ENCODE results near the gene XPA. TPM values are rescaled to one million over a fixed set of nuclear protein-coding genes. Genes with fewer than 3 reads are reported as not detected.

XPA gene
- total RNA-seq, 4 donors from 2014 or later, result 25.6 to 42.5 (median 35.8) TPM

DNA sequence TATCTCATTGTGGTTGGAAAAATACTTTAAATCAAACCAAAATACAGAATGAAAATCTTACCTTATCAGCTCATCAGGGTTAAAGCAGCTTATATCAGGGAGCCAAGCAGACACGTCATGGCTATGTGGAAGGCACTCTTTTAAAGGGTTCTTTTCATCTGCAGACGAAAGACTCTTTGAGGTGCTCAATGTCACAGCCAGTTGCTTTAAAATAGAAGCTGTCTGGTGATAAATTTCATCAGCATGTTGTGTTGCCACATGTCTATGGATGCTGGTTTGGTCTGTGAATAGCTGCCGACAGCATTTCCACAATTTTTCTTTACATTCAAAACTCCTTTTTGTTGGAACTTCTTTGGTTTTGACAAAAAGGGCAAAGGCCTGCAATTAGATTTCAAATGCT, 71.5 kb downstream of the XPA start:
- Histone ChIP-seq H3K4me1 (peaks cover 0 to 7% of the 10 kb centered on the region in 2 donors), H3K36me3 (peaks cover 7 to 8% of the 10 kb centered on the region in 2 donors), H3K9me3 (no peaks in the 10 kb centered on the region), H3K4me3 (replicated peaks in 1 of 3) (no peak overlapping the region), H3K27me3 (no peaks in the 10 kb centered on the region), H3K27ac (no peak overlapping the region)
- 64 to 66% methylated on average over 3 of the region's 3 CpGs for WGBS, 2 donors
- intact Hi-C loops (cut with DNase I), result no loop called here
- no peak for DNase-seq
- no peak for TF ChIP-seq CTCF (IDR thresholded peaks at IDR 0.05)
- no peak for TF ChIP-seq POLR2A (IDR thresholded peaks at IDR 0.05)

Other genes with a start within 250 kb of the XPA start
- 10 to 100 TPM; 33.4 to 38.6 (median 37.0) TPM for gene TMOD1, start 195.7 kb downstream of the XPA start, total RNA-seq
- gene TSTD2, start 64.0 kb downstream of the XPA start, total RNA-seq, result 10 to 100 TPM; 34.1 to 53.1 (median 34.7) TPM
- gene NCBP1, start 63.5 kb downstream of the XPA start, total RNA-seq, result 10 to 100 TPM; 25.7 to 40.4 (median 28.8) TPM
- 100 to 1,000 TPM; 405 to 748 (median 454) TPM for gene FOXE1, start 155.9 kb upstream of the XPA start, total RNA-seq
- gene TRMO, start 225.2 kb upstream of the XPA start, total RNA-seq, result 10 to 100 TPM; 56.6 to 81.6 (median 59.0) TPM
- under 1 TPM in 2 of 4 donors, not detected in 2; 0.22 to 0.27 TPM for gene HEMGN, start 240.8 kb upstream of the XPA start, total RNA-seq